ENCODE results near the gene SKIC3.
A peak's percentile ranks its signal among the peaks of the same experiment; 100 is the strongest.

Gene SKIC3

GRCh38 chr5:95554647-95555548 lies at the start of gene SKIC3, which contains the start of gene ARSK:
SKIC3 (minus strand) TSS chr5:95554977; CDS start chr5:95547150, 7,827 bp downstream.
ARSK (plus strand) TSS chr5:95555101; CDS start chr5:95555279, 178 bp downstream.
- peak; percentile 75 to 84 for DNase-seq (ENCODE audit: low read depth in 2 of 2)

GRCh38 chr5:95600557-95600956 lies 45.8 kb upstream of the SKIC3 start:
- no peak for DNase-seq (ENCODE audit: low read depth in 2 of 2)

- no peak for DNase-seq (ENCODE audit: low read depth in 2 of 2)
These were observed 44.5 kb upstream of the SKIC3 start for GRCh38 chr5:95599252-95599651.

GRCh38 chr5:95595289-95595931 lies 40.6 kb upstream of the SKIC3 start:
- no peak for DNase-seq (ENCODE audit: low read depth in 2 of 2)

GRCh38 chr5:95591490-95591901 lies 36.7 kb upstream of the SKIC3 start:
- no peak for DNase-seq (ENCODE audit: low read depth in 2 of 2)

- no peak for DNase-seq (ENCODE audit: low read depth in 2 of 2)
These were observed 36.1 kb upstream of the SKIC3 start for GRCh38 chr5:95590880-95591279.

GRCh38 chr5:95583992-95584391 lies 29.2 kb upstream of the SKIC3 start:
- no peak for DNase-seq (ENCODE audit: low read depth in 2 of 2)

- no peak for DNase-seq (ENCODE audit: low read depth in 2 of 2)
These were observed 26.8 kb upstream of the SKIC3 start for GRCh38 chr5:95581576-95581975.

- DNase-seq (ENCODE audit: low read depth in 2 of 2) = no peak
These were observed 17.2 kb upstream of the SKIC3 start for GRCh38 chr5:95572016-95572415.

- DNase-seq (ENCODE audit: low read depth in 2 of 2) = no peak
These were observed 10.6 kb upstream of the SKIC3 start for GRCh38 chr5:95565280-95565920.

GRCh38 chr5:95564450-95564849 lies 9.7 kb upstream of the SKIC3 start:
- DNase-seq (ENCODE audit: low read depth in 2 of 2) = no peak

- no peak for DNase-seq (ENCODE audit: low read depth in 2 of 2)
These were observed 8.6 kb upstream of the SKIC3 start for GRCh38 chr5:95563367-95563766.

- DNase-seq (ENCODE audit: low read depth in 2 of 2) = no peak
These were observed 7.5 kb upstream of the SKIC3 start for GRCh38 chr5:95562282-95562681.

- no peak for DNase-seq (ENCODE audit: low read depth in 2 of 2)
These were observed 3.1 kb upstream of the SKIC3 start for GRCh38 chr5:95557841-95558240.

GRCh38 chr5:95555553-95555952 lies 776 bp upstream of the SKIC3 start:
- DNase-seq (ENCODE audit: low read depth in 2 of 2) = no peak

GRCh38 chr5:95554331-95554646 lies 488 bp downstream of the SKIC3 start:
- DNase-seq (ENCODE audit: low read depth in 2 of 2) = no peak

- no peak for DNase-seq (ENCODE audit: low read depth in 2 of 2)
These were observed 5.7 kb downstream of the SKIC3 start for GRCh38 chr5:95549030-95549429.

- no peak for DNase-seq (ENCODE audit: low read depth in 2 of 2)
These were observed 11.6 kb downstream of the SKIC3 start for GRCh38 chr5:95543017-95543705.

- DNase-seq (ENCODE audit: low read depth in 2 of 2) = no peak
These were observed 17.3 kb downstream of the SKIC3 start for GRCh38 chr5:95537501-95537900.

- no peak for DNase-seq (ENCODE audit: low read depth in 2 of 2)
These were observed 21.0 kb downstream of the SKIC3 start for GRCh38 chr5:95533761-95534160.

- no peak for DNase-seq (ENCODE audit: low read depth in 2 of 2)
These were observed 21.7 kb downstream of the SKIC3 start for GRCh38 chr5:95533106-95533505.

GRCh38 chr5:95532415-95532814 lies 22.4 kb downstream of the SKIC3 start:
- DNase-seq (ENCODE audit: low read depth in 2 of 2) = no peak

Data from activated CD4-positive, alpha-beta T cell treated with anti-CD3 and anti-CD28 coated beads for 24 hours (primary cell).